DND-41 (cell line): ENCODE results near the gene FBXL14.

Experiments used
- EZH2 ChIP-seq: IDR thresholded peaks from 3 replicates; pipeline ENCODE4 v1.6.1; 2012; ENCODE audit warnings: borderline replicate concordance, low read depth, mild to moderate bottlenecking, moderate library complexity, low read length, inconsistent platforms; ENCODE audit not compliant: severe bottlenecking
- TF ChIP-seq, protein P1 (sequence below): IDR thresholded peaks from 2 replicates; pipeline ENCODE4 v1.5.1; 2012; ENCODE audit warnings: borderline replicate concordance, low read length, moderate library complexity, mild to moderate bottlenecking; ENCODE audit not compliant: poor library complexity, severe bottlenecking; ENCODE audit errors: extremely low read depth

DNA sequence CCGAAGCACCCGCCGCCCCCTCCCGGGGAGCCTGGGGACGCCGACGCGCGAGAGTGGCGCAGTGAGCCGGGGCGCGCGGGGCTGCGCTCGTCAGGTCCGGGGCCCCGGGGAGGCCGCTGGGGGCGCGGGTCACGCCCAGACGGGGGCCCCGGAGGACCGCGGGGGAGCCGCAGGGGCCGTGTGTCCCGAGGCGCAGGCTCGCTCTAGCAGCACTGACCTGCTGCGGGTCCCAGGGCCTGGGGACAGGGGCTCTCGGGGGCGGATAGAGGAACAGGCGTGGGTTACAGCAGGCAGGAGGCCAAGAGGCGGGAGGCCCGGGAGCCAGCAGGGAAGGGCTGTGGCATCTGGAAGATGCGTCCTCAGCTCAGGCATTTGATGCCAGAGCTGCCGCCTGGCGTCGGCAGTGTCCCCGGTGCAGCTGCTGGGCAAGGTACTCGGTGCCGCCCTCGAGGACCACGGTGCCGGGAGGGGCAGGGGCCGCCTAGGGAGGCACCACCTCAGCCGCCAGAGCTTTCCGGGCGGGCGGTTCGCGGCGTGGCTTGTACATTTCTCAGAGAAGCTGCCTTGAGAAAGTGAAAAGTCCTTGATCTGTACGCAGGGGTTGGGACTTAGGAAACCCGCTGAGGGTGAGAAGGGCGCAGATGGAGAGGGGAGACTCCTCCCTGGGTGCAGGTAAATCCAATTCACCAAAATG lies 35.9 kb upstream of the FBXL14 start:
- TF ChIP-seq EZH2, result peak; percentile 91
- TF ChIP-seq, protein P1, sequence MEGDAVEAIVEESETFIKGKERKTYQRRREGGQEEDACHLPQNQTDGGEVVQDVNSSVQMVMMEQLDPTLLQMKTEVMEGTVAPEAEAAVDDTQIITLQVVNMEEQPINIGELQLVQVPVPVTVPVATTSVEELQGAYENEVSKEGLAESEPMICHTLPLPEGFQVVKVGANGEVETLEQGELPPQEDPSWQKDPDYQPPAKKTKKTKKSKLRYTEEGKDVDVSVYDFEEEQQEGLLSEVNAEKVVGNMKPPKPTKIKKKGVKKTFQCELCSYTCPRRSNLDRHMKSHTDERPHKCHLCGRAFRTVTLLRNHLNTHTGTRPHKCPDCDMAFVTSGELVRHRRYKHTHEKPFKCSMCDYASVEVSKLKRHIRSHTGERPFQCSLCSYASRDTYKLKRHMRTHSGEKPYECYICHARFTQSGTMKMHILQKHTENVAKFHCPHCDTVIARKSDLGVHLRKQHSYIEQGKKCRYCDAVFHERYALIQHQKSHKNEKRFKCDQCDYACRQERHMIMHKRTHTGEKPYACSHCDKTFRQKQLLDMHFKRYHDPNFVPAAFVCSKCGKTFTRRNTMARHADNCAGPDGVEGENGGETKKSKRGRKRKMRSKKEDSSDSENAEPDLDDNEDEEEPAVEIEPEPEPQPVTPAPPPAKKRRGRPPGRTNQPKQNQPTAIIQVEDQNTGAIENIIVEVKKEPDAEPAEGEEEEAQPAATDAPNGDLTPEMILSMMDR, result peak; percentile 15
